GM18858 (cell line): Measurements from ENCODE around the gene CHKA.

Experiments used
- ATAC-seq: cut with Tn5 transposase; IDR thresholded peaks from one replicate; pipeline ENCODE4 v1.9.1; 2021; ENCODE audit not compliant: unreplicated experiment

CHKA gene

DNA sequence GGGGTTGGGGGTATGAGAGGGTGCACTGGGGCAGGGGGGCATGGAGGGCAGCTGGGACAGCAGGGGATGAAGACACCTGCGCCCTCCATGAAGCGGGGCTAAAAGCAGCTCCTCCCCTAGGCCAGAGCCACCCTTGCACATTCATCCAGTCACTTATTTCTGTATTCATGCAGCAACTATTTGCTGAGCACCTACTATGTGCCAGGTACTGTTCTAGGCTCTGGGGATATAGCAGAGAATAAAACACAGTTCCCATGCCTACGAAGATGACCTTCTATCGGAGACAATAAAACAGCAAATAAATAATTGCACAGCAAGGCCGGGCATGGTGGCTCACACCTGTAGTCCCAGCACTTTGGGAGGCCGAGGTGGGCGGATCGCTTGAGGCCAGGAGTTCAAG lies 105.7 kb downstream of the CHKA start:
- ATAC-seq: no peak

DNA sequence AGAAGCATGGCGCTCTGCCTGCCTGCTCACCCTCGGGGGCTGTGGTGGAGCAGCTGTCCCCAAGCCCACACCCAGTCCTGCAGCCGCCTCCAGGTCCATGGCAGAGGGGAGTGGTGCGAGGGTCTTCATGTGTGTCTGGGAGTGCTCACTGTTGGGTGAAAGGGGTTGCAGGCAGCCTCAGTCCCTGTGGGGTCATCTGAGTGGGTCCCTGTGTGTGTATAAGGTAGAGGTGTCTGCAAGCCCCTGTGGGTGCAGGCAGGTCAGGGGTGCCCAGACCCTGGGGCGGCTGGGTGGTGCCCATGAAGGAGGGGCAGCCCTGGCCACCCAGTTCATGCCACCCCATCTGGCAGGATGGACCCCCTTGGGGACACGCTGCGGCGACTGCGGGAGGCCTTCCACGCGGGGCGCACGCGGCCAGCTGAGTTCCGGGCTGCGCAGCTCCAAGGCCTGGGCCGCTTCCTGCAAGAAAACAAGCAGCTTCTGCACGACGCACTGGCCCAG lies 106.2 kb downstream of the CHKA start:
- ATAC-seq: no peak

DNA sequence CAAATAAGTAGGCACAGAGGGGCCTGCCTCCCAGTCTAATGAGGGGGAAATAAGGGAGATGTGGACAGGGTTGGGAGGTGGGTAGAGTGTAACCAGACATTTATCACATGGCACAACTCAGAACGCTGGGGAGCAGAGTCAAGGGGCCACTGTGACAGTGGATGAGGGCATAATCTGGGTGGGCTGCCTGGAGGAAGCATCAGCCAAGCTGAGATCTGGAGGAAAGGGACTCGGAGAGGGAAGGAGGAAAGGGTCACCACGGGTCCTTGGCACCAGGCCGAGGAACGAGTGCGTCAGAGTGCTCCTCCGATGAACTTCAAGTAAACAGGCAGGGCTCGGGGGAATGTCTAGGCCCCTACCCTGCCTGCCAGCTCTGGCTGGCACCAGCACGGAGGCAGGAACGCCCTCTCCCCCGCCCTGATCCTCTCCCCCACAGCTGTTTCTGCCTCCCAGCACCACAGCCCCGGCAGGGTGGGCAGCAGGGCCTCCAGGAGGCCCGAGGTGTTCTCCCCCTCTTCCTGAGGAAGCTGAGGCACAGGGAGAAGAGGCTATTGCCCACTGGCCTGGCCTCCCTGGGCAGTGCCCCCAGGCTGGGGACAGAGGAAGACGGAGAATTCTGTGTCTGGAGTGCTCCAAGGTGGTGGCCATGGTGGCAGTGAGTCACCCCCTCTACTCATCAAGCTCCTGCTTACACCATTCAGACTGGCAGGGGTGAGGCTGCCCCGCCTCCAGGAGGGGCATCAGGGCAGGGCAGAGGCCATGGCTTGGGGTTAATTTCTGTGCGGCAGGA lies 106.8 kb downstream of the CHKA start:
- ATAC-seq: no peak

DNA sequence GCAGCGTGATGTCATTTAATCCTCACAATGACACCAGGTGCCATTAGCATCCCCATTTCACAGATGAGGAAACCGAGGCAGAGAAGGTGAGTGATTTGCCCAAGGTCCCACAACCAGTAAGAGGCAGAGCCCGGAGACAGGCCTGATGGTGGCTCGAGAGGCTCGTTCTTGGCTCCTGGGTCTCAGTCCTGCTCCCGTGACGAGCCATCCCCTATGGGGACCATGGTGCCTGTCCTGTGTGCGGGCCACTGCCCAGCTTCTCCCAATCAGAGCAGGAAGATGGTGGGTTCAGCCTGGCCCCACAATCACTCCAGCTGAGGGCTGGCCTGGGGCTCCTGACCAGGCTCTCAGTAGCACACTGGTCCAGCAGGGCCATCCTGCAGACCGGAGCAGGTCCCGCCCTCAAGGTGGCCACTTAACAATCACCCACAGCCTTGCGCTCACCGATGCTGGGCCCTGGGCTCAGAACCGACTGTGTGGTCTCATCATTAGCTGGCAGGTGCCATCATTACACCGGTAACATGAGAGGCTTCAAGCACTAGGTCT lies 107.5 kb downstream of the CHKA start:
- ATAC-seq: no peak

DNA sequence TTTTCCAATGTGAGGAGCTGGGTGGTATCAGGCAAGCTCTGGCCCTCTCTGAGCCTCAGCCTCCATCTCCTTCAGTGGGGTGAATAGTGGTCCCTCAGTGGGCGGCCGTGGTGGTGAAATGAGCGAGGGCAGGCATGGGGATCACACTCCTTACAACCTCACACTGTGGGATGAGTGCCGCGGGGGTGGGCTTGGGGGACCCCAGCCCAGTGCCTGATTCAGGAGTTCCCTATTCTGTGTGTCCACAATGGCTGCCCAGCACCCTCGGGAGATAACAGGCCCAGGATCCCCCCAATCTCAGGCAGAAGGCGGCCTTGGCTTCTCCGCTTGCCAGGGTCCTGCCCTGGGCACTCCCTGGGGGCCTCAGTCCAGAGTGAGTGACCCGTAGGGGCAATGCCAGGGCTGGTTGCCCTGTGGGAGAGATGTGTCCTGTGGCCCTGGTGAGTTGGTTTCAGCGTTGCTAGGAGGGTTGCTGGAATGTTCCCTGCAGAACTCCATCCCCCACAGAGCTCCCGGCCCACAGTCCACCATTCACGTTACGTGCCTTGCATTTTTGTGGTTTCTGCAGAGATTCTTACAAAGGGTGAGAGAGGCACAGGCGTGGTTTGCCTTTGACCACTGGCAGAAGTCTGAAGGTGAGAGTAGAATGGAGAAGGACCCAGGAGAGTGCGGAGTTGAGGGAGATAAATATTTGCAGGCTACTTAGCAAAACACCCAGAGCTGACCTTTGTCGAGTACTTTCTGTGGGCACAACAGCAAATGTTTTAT lies 108.2 kb downstream of the CHKA start:
- ATAC-seq: no peak

DNA sequence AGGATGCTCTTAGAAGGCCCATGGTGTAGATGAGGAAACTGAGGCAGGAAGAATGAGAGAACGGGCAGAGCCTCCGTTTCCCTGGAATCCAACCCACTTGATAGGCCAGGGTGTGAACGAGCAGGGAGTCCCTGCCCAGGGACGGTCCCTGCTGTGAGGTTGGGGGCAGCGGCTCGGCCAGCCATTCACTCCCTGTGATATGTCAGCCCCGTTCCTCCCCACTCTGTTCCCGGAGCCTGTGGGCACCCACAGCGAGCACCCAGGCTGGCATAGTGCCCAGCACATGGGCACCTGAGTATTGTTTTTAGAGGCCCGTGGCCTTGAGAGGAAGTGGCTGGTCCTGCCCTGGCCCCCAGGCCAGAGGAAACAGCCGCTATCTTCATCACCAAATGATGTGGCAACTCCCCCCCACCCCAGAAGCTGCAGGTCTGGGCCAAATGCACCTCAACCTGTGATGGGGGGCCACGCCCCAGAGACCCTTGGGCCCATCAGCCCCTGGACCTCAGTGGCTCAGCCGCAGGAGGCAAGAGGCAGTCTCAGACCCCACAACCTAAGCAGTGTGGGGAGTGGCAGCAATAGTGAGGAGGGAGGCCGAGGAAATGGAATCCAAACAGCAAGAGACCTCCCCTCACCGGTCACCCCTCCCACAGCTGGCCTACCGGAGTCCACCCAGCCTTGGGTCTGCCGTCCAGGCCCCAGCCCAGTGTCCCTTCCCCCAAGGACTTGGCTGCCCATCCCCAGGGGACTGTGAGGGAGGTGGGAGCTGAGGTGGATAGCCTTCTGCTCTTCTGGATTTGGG lies 108.9 kb downstream of the CHKA start:
- no peak for ATAC-seq

DNA sequence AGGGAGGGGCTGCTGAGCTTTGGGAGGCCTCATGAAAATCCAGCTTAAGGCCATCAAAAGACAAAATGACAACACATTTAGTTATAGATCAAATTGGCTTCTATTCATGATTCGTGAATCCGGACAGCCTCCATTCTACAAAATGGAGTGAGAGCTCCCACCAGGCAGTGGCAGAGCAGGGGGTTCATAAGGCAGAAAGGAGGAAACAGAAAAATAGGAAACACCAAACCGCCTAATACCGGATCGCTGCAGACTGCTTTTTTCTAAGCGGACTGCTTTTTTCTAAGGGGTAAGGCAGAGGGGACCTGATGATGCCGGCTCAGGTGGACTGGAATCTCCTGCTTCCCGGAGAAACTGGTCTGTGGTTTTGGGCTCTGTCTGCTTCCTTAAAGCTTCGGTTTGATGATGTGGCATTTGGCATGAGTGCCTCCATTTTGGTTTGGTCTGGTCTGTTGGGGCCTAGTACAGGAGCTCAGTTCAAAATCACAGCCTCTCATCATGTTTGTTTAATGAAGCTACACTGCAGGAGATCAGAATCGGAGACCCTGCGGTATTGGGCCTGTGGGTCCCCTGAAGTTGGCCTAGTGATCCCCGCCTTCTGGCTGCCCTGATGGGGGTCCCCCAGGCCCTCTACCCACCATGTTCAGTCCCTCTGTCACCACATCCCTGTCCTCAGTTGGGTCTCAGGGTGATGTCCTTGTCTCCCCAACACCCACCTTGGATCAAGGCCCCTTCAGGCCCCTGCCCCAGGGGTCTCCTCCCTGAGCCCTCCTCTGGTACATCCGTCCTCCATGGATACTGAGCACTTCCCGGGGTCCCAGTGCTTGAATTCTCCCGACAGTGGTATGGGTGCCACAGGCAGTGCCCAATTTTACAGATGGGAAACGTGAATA lies 109.9 kb downstream of the CHKA start:
- no peak for ATAC-seq

DNA sequence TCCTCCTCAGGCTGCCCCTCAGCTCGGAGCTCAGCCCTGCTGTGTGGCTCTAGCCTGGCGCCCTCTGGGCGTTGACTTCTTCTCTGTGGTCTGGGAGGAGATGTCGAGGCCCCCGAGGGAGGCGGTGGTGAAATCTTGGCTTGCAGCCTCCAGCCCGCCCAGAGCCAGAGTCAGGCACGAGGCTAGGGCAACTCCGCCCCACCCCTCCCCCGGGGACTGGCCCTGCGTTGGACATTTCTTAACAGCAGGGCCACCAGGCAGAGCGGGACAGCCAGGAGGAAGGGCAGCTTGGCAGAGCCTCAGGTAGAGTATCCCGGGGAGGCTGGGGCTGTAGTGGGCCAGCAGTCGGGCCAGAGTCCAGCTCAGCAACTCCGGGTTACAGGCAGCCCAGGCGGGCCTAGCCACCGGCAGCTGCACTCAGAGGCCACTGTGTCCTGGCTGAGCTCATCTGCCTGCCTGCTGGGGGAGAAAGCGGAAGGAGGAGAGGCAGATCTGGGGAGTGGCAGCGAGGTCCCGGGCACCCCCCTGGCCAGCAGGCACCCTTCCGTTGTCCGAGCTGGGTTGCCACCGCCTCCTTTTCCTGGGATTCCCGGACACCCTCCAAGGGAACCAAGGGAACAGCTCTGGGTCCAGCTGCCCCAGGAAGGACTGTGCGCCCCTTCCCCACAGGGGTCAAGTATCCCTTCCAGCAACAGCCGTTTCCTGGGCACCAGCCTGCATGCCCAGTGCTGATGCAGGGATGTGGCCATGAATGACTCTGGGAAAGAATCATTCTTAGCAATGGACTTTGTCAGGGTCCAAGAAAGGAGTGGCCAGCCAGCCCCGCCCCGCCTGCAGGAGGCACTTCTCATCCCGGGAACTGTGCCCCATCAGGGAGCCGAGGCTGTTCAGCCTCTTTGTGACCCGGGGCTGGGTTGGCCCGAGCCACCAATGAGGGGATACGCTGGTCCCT lies 110.8 kb downstream of the CHKA start, which contains the start of gene ALDH3B1:
TSS of gene ALDH3B1 (plus strand) at position 238 of the 952 bp plus-strand sequence. CDS start 4,971 bp downstream, outside the sequence.
- ATAC-seq: no peak

DNA sequence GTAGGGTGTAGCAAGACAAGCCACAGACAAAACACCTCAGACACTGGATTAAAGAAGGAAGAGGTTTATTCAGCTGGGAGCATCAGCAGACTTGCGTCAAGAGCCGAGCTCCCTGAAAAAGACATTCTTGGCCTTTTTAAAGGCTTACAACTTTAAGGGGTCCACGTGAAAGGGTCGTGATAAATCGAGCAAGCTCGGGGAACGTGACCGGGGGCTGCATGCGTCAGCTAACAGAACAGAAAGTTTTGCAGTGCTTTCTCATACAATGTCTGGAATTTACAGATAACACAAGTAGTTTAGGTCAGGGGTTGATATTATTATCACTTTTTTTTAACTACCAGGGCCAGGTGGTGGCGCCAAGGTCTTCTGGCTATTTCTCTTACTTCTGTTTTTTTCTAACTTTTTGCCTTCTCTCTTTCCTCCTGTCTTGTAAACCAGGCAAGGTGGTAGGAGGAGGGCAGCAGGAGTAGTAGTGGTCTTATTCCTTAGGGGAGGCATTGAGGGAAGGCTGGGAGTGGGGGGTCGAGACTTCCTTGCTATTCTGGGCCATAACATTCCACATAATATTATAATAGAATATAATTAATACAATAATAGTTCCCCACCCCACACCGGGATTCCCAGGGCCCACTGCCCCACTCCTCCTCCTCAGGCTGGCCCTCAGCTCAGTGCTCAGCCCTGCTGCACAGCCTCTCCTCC lies 111.6 kb downstream of the CHKA start:
- ATAC-seq: no peak

DNA sequence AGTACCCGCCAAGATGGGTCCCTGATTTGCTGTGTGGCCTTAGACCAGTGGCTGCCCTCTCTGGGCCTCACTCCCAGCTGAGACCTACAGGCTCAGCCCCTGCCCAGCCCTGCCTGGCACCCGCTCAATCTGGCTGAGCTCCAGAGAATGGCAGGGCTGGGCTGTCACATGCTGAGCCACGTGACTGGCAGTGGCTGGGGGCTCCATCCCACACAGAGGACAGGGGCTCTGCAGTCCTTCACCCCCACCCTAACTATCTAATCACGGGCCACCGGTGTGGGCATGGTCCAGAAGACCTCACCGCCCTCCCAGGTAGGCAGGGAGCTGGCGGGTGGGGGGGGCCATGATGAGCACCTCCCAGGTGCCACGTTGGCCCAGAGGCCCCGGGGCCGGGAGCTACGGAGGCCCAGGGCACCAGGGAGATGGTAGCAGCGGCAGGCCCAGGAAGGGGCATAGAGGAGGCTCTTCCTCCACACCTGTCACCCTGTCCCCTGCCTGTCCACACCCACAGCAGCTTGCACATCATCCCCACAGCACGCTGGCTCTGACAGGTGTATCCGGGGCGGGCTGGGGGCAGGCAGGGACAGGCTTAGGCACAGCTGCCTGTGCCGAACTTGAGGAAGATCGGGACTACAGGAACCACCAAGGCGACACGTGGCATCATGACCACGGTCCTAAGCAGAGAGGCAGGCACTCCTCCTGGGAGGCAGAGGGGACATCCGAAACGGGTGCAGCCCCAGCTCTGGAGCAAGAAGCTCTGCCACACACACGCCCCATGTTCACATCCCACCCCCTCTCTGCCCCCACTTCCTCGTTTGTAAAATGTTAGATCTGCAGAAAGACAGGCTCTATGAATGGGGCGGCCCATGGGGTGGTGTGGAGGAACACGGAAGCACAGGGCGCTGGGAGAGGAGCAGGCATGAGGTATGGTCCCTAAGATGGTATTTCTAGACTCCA lies 112.5 kb downstream of the CHKA start:
- no peak for ATAC-seq

DNA sequence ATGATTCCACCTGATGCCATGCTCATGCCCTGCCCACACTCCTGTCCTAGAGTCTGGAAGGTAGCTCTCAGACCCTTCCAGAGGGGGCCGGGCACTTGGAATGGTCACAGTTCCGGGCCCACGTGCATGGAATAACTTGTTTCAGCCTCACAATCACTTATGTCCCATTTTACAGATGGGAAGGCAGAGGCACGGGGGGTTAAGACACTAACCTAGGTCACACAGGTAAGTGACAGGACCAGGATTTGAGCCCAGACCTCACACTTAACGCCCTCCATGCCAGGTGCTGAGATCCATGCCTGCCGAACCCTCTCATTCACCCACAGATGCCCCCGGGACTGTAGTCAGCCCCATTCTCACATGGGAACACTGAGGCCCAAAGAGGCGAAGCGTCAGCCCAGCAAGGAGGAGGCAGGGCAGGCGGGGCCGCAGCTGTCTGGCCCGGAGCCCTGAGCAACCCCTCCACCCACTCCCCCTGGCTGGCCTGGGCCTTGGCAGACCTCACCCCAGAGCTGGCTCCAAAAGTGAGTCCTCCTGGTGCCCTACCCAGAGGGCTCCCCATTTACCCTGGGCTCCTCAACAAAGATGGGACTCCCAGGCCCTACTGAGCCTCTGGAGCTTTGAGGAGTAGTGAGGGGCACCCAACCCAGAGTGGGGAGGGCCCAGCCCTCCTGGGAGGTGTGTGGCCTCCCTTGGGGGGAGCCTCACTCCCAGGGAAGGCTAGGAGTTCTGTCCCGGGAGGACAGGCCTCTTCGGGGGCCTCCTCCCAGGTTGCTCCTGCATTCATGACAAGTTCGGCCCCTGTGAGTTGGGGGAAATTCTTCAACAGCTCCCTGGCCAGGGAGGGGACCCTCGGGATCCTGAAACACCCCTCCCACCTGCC lies 113.4 kb downstream of the CHKA start:
- ATAC-seq: no peak

DNA sequence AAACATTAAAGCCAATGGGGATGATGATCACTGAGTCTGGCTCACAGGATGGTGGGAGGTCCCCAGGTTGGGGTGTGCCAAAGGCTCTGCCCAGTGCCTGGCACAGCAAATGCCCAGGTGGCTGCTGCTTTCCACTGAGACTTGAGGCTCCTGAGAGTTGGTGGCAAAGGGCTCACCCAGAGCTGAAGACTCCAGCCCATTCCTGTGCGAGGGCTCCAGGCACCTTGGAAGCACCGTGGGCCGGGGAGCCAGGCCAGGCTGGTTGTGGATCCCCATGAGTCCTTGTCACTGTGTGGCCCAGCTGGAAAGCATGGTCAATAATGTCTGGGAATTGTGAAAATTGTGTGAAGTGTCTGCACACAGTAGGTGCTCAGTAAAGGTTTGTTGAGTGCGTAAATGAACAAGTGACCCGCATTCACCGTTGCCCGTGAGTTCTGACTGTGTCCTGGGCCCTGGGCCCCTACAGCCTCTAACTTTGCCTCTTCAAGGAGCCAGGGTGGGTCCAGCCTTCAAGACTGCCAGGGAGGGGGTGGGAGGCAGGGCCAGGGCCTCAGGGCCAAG lies 114.5 kb downstream of the CHKA start:
- ATAC-seq: no peak

DNA sequence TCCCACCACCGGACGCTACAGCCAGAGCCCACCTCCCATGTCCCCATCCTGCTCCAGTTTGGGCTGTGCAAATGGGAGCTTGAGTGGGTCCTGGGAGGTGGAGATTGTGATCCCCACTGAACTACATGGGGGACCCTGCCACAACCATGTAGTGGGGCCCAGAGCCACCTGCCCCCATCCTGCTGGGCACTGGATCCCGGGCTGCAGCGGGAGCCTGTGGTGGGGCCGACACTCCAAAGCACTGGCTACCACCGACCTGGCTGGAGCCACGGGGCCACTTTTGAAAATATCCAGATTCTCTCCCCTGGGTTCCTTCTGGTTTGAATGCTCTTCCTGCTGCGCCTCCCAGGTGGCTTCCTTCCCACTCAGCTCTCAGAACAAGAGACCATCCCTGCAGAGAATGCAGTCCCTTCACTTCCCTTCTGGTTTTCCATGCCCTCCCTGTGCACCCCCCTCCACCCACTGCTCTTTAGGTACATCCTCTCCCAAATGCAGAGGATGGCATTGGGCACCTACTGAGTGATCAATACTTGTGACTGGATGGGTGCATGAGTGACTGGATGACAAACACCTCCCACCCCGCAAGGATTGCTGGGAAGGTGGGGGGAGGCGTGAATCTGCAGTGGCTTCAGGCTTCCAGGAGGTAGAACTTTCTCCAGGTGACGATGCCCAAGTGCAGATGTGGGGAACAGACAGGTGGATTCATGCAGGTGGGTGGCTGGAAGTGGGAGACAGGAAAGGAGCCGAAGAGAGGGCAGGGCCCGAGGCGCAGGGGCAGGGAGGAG lies 116.4 kb downstream of the CHKA start:
- no peak for ATAC-seq

DNA sequence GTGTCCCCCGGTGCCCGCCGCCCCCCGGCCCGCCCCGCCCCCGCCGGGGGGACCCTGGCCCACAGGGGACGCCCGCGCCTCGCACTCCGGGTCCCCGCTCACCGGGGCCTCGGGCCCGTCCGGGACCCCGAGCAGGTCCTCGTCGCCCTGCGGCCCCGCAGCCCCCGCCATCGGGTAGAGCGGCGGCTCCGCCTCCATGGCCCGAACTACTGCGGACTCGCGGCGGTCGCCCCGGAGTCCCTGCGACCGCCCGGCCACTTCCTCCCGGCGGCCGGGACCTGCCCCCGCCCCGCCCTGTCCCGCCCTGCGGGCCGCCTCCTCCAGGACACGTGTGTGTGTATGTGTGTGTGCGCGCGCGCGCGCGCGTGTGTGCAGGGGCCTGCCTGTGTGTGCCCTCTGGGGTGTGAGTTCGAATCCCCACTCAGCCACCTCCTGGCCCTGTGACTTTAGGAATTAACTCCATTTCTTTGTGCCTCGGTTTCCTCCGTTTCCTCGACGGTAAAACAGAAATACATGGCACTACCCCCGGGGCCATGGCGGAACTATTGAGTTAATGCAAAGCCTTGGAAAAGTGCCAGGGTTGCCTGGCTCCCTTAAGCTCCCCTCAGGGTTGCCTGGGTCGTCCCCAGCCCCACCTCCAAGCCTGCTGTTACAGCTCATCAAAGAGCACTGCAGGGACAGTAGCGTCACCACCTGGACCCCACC lies 117.2 kb downstream of the CHKA start, which contains the start of gene UNC93B1:
TSS of gene UNC93B1 (minus strand) at position 252 of the 705 bp plus-strand sequence. CDS start at position 198, 54 bp downstream.
- ATAC-seq: no peak
